GM06990 (cell line): ENCODE measurements around the gene RHEB.

Source experiments
- DNase-seq: peaks from one replicate; pipeline ENCODE4 v3.0.0-alpha.2; 2011; ENCODE audit not compliant: insufficient read length; ENCODE audit errors: extremely low read depth
- H3K27me3 ChIP-seq: replicated peaks from 2 replicates; pipeline ENCODE4 v1.6.0; 2011; ENCODE audit warnings: low read length; ENCODE audit not compliant: control insufficient read depth, insufficient read depth
- H3K36me3 ChIP-seq: 2 replicates; pipeline ENCODE4 v1.5.1; 2011; ENCODE audit warnings: low read length; ENCODE audit not compliant: control insufficient read depth, insufficient read depth
- H3K4me3 ChIP-seq: replicated peaks from 2 replicates; pipeline ENCODE4 v1.5.1; 2011; ENCODE audit warnings: low read depth, mild to moderate bottlenecking, control low read depth, low read length
- CTCF ChIP-seq: IDR thresholded peaks from 2 replicates; pipeline ENCODE4 v1.5.1; 2011; ENCODE audit warnings: low read length, control low read depth, mild to moderate bottlenecking, inconsistent platforms; ENCODE audit not compliant: insufficient read depth, poor library complexity, severe bottlenecking

The RHEB gene

GRCh38 chr7:151550656-151551286 is 31.1 kb upstream of the RHEB start:
- TF ChIP-seq CTCF, result no peak

GRCh38 chr7:151549644-151550043 is 29.9 kb upstream of the RHEB start:
- Histone ChIP-seq H3K4me3 (no peak overlapping the region), H3K36me3 (no peaks in the 10 kb centered on the region), H3K27me3 (no peaks in the 10 kb centered on the region)
- no peak for DNase-seq
- no peak for TF ChIP-seq CTCF

More at GRCh38 chr7:151550656-151551286, 31.1 kb upstream of the RHEB start:
- Histone ChIP-seq H3K4me3 (no peak overlapping the region), H3K36me3 (no peaks in the 10 kb centered on the region), H3K27me3 (no peaks in the 10 kb centered on the region)
- no peak for DNase-seq

- no peak for DNase-seq
- no peak for TF ChIP-seq CTCF
Measured at GRCh38 chr7:151549083-151549482, 29.4 kb upstream of the RHEB start.

GRCh38 chr7:151544183-151544582 is 24.5 kb upstream of the RHEB start:
- no peak for TF ChIP-seq CTCF
- no peak overlapping the region for H3K4me3 ChIP-seq
- H3K27me3 ChIP-seq, result no peaks in the 10 kb centered on the region
- H3K36me3 ChIP-seq, result no peaks in the 10 kb centered on the region
- DNase-seq, result no peak

More at GRCh38 chr7:151549083-151549482, 29.4 kb upstream of the RHEB start:
- Histone ChIP-seq H3K27me3 (no peaks in the 10 kb centered on the region), H3K36me3 (no peaks in the 10 kb centered on the region), H3K4me3 (no peak overlapping the region)

GRCh38 chr7:151542606-151543130 is 23.0 kb upstream of the RHEB start:
- DNase-seq, result no peak
- Histone ChIP-seq H3K36me3 (no peaks in the 10 kb centered on the region), H3K27me3 (no peaks in the 10 kb centered on the region), H3K4me3 (no peak overlapping the region)
- no peak for TF ChIP-seq CTCF
